PC-3 (cell line): ENCODE data around the gene RALB.

Source experiments
- CTCF ChIP-seq: fragments of 300-600 bp; sonication (generic); conservative IDR thresholded peaks from 2 replicates; pipeline ENCODE4 v1.5.1; 2017; ENCODE audit warnings: antibody characterized with exemption, low read depth, mild to moderate bottlenecking, low read length
- EZH2 ChIP-seq: fragments of 300-600 bp; sonication (generic); IDR thresholded peaks from one replicate; pipeline ENCODE4 v1.6.1; 2017; ENCODE audit warnings: antibody characterized with exemption, mild to moderate bottlenecking, low read length; ENCODE audit not compliant: unreplicated experiment

- TF ChIP-seq CTCF (no peak), EZH2 (no peak)
Measured at GRCh38 chr2:120275617-120276400, 23.2 kb downstream of the RALB start.
